OCI-LY1 (cell line): ENCODE results near the gene PRR5L.

Experiments used
- EZH2 ChIP-seq: fragments of 200-600 bp; sonication (generic), shearing (Covaris generic); IDR thresholded peaks from 2 replicates; pipeline ENCODE4 v1.8.0; 2017; ENCODE audit warnings: borderline replicate concordance, mixed run types, mild to moderate bottlenecking, antibody characterized with exemption, low read length, moderate library complexity, mixed read lengths
- TF ChIP-seq, protein P1 (sequence below): fragments of 200-600 bp; sonication (generic), shearing (Covaris generic); IDR thresholded peaks from 2 replicates; pipeline ENCODE4 v1.5.1; 2017; ENCODE audit warnings: mild to moderate bottlenecking, antibody characterized with exemption, low read length, moderate library complexity, mixed read lengths

- no peak for TF ChIP-seq EZH2
- TF ChIP-seq, protein P1, sequence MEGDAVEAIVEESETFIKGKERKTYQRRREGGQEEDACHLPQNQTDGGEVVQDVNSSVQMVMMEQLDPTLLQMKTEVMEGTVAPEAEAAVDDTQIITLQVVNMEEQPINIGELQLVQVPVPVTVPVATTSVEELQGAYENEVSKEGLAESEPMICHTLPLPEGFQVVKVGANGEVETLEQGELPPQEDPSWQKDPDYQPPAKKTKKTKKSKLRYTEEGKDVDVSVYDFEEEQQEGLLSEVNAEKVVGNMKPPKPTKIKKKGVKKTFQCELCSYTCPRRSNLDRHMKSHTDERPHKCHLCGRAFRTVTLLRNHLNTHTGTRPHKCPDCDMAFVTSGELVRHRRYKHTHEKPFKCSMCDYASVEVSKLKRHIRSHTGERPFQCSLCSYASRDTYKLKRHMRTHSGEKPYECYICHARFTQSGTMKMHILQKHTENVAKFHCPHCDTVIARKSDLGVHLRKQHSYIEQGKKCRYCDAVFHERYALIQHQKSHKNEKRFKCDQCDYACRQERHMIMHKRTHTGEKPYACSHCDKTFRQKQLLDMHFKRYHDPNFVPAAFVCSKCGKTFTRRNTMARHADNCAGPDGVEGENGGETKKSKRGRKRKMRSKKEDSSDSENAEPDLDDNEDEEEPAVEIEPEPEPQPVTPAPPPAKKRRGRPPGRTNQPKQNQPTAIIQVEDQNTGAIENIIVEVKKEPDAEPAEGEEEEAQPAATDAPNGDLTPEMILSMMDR = no peak
These were observed 214.5 kb downstream of the PRR5L start for GRCh38 chr11:36510594-36510942.
